NCI-H146 (cell line): ENCODE measurements around the gene BMAL2.

Experiments used
- DNase-seq: peaks from one replicate; lab custom pipeline; 2025; lab: John Stamatoyannopoulos, UW

BMAL2 gene

GRCh38 chr12:27359578-27360340, 27.1 kb downstream of the BMAL2 start:
- DNase-seq, result peak; percentile 33

GRCh38 chr12:27361372-27361771, 28.7 kb downstream of the BMAL2 start:
- no peak for DNase-seq

- no peak for DNase-seq
Observed at GRCh38 chr12:27366621-27367020, 34.0 kb downstream of the BMAL2 start.

- no peak for DNase-seq
Observed at GRCh38 chr12:27367078-27367477, 34.4 kb downstream of the BMAL2 start.

GRCh38 chr12:27382171-27382795, 49.6 kb downstream of the BMAL2 start:
- no peak for DNase-seq
